GM15510 (cell line): ENCODE measurements around the gene CALM1.

Experiments
- POLR2A ChIP-seq: IDR thresholded peaks from 3 replicates; pipeline ENCODE4 v1.6.1; 2011; ENCODE audit warnings: borderline replicate concordance; ENCODE audit not compliant: insufficient read length; ENCODE audit errors: extremely low read depth

CALM1 gene

GRCh38 chr14:90419200-90419599, 22.4 kb downstream of the CALM1 start:
- TF ChIP-seq POLR2A = no peak

- TF ChIP-seq POLR2A = no peak
Measured at GRCh38 chr14:90421001-90421631, 24.3 kb downstream of the CALM1 start.

- TF ChIP-seq POLR2A = no peak
Measured at GRCh38 chr14:90421632-90422020, 24.8 kb downstream of the CALM1 start.

GRCh38 chr14:90423166-90423565, 26.3 kb downstream of the CALM1 start:
- TF ChIP-seq POLR2A = no peak

- no peak for TF ChIP-seq POLR2A
Measured at GRCh38 chr14:90424075-90424474, 27.2 kb downstream of the CALM1 start.

GRCh38 chr14:90424686-90425372, 28.0 kb downstream of the CALM1 start:
- TF ChIP-seq POLR2A = no peak

GRCh38 chr14:90425373-90425879, 28.6 kb downstream of the CALM1 start:
- no peak for TF ChIP-seq POLR2A

- no peak for TF ChIP-seq POLR2A
Measured at GRCh38 chr14:90426031-90426540, 29.3 kb downstream of the CALM1 start.

GRCh38 chr14:90426663-90427062, 29.8 kb downstream of the CALM1 start:
- no peak for TF ChIP-seq POLR2A

- TF ChIP-seq POLR2A = no peak
Measured at GRCh38 chr14:90427848-90428426, 31.1 kb downstream of the CALM1 start.

GRCh38 chr14:90428676-90429075, 31.8 kb downstream of the CALM1 start:
- no peak for TF ChIP-seq POLR2A

- no peak for TF ChIP-seq POLR2A
Measured at GRCh38 chr14:90429236-90429635, 32.4 kb downstream of the CALM1 start.

GRCh38 chr14:90429754-90430153, 32.9 kb downstream of the CALM1 start:
- no peak for TF ChIP-seq POLR2A

- TF ChIP-seq POLR2A = no peak
Measured at GRCh38 chr14:90434370-90435020, 37.7 kb downstream of the CALM1 start.

GRCh38 chr14:90438841-90439240, 42.0 kb downstream of the CALM1 start:
- no peak for TF ChIP-seq POLR2A
